CD4-positive, alpha-beta T cell treated with Interleukin-6 at 100 ng/mL for 8 hours (primary cell): ENCODE data around the gene HDAC8.
"Not testable (repeated sequence)": the region's sequence is repeated elsewhere in the genome, so short reads cannot be mapped to it uniquely, and the experiment has no call there.

Source experiments
- DNase-seq: peaks from one replicate; pipeline ENCODE4 v3.0.0-alpha.2; 2020; ENCODE audit warnings: mixed read lengths, low spot score

Gene HDAC8

GRCh38 chrX:72572248-72573157 lies at the start of gene HDAC8:
Gene HDAC8 (minus strand): TSS chrX:72572843. CDS start chrX:72572761, 82 bp downstream.
- peak; percentile 53 for DNase-seq

GRCh38 chrX:72621625-72622485 lies 49.2 kb upstream of the HDAC8 start:
- DNase-seq: no peak

- no peak for DNase-seq
Measured at GRCh38 chrX:72621163-72621562, 48.5 kb upstream of the HDAC8 start.

DNA sequence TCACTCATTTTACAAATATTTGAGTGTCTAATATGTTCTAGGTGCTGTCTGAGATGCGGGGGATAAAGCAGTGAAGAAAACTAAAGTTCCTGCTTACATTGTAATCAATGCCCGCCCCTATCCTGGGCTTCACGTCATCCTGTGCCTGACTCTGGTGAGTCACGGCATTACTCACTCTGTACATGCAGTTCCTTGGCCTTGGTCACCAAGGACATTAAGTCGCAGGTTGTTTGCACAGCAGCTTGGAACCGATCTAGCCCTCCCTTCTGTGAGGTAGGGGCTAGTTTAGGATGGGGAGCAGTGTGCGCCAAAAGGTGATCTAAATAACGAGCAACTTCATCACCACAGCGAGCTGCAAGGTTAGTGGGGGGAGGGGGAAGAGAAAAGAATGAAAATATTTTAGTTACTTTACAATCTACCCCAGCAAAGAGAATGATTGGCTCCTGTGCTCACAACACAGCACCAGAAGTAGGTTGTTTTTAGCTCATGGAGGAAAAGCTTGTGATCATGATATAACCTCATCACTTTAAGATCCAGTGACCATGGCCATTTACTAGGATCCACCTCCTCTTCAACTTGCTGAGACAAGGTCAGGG lies 48.0 kb upstream of the HDAC8 start:
- DNase-seq: no peak

DNA sequence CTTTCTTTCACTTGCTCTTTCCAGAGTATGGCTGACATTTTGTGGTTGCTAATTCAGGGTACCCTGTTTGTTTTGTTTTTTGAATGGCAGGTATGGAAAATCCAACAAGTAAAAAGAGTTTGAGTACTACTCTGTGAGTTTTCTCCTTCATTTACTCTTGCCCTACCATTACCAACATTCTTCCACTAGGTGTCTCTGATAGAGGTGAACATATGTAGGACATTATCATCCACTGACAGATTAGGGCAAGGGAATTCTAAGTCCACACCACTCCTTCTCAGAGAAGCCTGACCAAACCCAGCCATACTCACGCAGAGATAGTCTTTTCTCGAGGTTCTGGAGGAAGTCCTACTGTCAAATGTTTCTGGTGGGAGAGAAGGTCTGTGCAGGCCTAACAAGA lies 36.7 kb upstream of the HDAC8 start:
- DNase-seq: no peak

DNA sequence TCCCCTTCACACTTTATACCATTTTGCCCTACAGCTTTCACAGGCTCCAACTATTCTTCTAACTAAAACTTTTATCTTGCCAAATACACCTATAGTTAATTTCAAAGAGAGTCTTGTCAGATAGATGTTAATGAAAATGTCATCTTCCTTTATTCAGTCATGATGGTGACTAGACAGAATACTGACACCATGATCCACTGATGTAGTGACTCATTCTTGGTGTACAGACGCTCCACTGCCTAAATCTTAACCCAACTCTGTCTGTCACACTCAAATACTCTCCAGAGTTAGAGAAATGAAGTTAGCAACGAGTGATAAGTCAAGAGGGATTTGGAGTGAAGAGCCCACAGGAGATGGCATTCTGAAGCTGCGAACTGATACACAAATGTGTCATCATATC lies 32.1 kb upstream of the HDAC8 start:
- DNase-seq: no peak

DNA sequence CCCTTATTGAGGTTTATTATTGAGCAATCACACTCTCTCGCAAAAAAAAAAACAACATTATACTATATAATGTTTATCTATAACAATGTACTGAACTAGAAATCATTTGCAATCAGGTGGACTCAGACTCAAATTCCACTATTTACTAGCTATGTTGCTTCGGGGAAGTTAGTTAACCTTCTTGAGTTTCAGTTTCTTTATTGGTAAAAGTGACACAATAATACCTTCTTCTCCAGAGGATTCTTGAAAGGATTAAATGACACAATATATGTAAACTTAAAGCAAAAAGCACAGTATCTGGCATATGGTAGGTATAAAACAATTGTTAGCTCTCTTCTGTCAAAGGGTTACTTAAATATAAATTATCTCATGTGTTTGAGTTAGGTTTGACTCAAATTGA lies 31.5 kb upstream of the HDAC8 start:
- no peak for DNase-seq

DNA sequence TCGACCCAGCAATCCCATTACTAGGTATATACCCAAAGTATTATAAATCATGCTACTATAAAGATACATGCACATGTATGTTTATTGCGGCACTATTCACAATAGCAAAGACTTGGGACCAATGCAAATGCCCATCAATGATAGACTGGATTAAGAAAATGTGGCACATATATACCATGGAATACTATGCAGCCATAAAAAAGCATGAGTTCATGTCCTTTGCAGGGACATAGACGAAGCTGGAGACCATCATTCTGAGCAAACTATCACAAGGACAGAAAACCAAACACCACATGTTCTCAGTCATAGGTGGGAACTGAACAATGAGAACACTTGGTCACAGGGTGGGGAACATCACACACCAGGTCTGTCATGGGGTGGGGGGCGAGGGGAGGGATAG lies 18.4 kb upstream of the HDAC8 start:
- DNase-seq: not testable (repeated sequence)

DNA sequence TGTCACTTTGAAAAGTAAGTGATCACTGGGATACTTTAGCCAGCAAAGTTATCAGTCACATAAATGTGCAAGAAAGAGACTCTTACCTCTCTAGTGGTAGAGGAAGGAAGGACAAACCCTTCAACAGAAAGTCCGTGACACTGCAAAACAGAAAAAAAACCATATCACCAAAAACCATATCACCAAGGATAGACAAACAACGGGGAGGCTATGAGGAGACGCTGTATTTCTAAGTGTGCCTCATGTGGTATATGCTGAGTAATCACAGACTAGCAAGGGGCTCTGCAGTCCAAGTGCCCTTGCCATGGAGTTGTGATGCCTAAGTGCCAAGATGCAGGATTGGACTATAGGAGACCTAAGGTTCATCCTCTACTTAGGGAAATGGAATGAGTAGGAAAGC lies 11.5 kb upstream of the HDAC8 start:
- DNase-seq: no peak

DNA sequence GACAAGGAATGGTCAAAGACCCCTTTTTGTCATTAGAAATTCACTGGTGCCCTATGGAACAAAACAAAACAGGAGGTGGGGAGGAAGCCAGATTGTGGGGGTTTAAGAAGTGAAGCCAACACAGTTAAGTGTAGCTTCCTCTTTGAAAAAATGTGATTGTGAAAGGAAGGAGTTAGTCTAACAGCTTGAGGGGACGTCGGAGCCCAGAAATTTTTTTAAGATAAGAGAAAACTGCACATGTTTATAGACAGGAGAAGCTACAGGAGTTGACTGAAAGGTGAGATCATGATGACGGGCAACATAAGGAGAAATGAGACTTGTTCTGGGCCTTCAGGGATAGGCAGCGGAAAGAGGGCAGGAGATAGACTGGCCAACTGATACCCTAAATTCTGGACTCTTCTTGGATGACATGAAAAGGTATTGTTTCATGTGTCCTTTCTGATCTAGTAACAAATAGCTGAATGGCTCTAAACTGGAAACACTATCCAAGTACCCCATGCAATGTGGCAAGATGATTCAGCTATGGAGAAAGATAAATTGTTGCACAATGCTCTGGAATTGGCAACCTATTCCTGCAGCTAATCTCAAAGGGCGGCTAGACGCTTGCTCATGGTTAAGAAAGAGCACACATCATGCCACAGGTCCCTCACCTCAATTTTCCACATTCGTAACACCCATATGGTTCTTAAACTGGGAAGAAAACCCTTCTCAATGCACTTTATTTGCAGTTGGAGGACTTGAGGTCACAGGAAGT lies 3.7 kb upstream of the HDAC8 start:
- no peak for DNase-seq

DNA sequence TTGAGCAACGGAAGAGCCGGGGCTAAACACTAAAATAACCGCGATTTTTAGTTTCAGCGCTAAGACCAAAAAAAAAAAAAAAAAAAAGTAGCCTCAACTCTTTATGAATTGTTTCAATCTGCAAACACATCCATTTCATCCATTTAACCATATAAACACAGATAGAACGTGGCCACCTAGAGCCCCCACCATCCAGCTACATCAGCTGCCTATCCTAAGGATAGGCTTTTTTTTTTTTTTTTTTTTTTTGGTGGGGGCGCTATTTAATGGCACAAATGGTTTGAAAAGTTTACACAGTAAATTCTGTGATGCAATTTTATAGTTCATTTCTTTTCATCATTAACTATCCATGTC lies 492 bp upstream of the HDAC8 start:
- DNase-seq: no peak

DNA sequence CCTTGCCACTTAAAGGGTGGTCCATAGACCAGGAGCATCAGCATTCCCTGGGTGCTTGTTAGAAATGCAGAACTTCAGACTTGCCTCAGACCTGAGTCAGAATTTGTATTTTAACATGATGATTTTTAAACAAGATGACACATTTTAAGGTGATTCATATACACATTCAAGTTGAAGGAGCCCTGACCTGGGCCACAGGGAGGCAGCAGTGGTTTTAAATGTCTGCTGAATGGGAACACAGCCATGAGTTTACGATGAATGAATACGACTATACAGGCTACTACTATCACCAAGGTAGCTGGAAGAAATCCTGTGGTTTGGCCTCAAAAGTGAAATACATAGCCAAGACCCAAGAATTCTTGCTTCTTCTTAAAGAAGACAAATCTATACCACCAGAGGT lies 2.9 kb downstream of the HDAC8 start:
- DNase-seq: no peak

- DNase-seq: no peak
Measured at GRCh38 chrX:72568406-72569092, 4.1 kb downstream of the HDAC8 start.

- DNase-seq: no peak
Measured at GRCh38 chrX:72566448-72566847, 6.2 kb downstream of the HDAC8 start.

- DNase-seq: not testable (repeated sequence)
Measured at GRCh38 chrX:72559655-72560054, 13.0 kb downstream of the HDAC8 start.

DNA sequence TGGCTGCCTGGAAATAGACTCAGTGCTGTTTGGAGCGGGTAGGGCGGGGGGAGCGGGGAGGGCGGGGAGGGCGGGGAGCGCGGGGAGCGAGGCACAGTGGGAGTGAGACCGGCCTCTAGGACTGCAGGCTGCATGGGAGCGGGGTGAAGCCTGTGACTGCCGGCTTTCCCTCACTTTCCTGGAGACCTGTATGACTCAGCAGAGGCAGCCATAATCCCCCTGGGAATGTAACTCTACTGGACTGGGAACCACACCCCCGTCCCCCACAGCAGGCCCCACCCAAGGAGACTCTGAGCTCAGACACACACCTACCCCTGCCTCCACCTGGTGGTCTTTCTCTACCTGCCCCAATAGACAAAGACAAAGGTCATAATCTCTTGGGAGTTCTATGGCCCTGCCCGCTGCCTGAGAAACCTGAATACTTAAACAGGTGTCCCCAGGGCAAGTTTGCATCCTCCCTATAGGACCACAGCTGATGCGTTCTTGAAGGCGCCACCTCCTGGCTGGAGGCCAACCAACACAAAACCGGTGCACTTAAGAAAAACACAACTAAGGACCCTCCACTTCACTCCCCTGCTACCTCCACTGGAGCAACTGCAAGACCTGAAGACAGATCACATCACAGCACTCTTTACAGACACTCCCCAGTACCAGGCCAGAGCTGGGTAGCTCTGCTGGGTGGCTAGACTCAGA lies 18.0 kb downstream of the HDAC8 start:
- DNase-seq: no peak

GRCh38 chrX:72552443-72552842 lies 20.2 kb downstream of the HDAC8 start:
- DNase-seq: not testable (repeated sequence)

- no peak for DNase-seq
Measured at GRCh38 chrX:72545990-72546389, 26.7 kb downstream of the HDAC8 start.

DNA sequence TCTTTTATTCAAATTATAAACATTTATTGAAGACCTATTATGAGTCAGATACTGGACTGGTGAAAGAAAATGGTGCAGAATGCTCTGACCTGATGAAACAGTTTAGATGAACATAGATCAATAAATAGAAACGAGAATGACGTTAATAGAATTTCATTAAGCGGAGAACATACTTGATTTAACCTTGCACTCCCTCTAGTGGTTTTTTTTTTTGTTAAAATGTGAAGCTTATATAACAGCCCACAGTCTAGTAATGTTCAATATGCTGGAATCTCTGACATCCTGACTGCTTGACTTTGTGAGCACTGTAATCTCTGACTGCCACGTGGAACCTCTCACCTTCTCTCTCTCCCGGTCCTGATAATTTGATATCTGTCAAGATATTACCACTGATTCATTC lies 32.3 kb downstream of the HDAC8 start:
- DNase-seq: no peak

DNA sequence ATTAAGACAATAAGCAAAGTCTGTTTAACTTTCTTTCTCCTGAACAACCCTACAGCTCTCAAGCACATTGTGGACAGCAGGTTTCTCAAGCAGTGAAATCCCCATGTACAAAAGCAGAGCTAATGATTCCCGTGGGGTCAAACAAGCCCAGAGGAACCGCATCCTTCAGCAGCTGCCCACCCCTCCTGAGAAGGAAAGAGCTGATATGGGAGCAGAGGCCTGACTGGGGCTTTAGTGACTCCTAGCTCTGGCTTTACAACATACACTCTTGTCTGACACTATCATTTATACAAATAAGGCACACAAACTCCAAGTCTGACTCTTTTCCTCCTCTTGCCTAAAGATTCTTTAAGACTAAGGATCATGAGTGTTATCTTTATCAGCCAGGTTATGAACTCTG lies 32.8 kb downstream of the HDAC8 start:
- DNase-seq: no peak

GRCh38 chrX:72536542-72536941 lies 36.1 kb downstream of the HDAC8 start:
- no peak for DNase-seq
